K562 (cell line): ENCODE data around the gene CLGN. TPM values are rescaled to one million over a fixed set of nuclear protein-coding genes. Genes with fewer than 3 reads are reported as not detected.

Experiments used
- CBX5 ChIP-seq: IDR thresholded peaks from 2 replicates; pipeline ENCODE4 v1.6.1; 2014; ENCODE audit warnings: low read depth, borderline replicate concordance
- E2F3 ChIP-seq: fragments of 250-450 bp; sonication (Bioruptor Pico); IDR thresholded peaks from 2 replicates; pipeline ENCODE4 v1.4.0; 2020; ENCODE audit warnings: mild to moderate bottlenecking
- E2F6 ChIP-seq, 2 experiments: IDR thresholded peaks; 2 replicates each; pipeline ENCODE4 v1.6.1; 2011; ENCODE audit warnings: borderline replicate concordance in 1 of 2, control low read depth in 1 of 2, low read depth in 1 of 2, low read length in 1 of 2, mild to moderate bottlenecking in 1 of 2, mixed read lengths in 1 of 2, moderate library complexity in 1 of 2; ENCODE audit not compliant: insufficient read depth in 1 of 2, insufficient read length in 1 of 2, poor library complexity in 1 of 2, severe bottlenecking in 1 of 2; ENCODE audit errors: extremely low read depth in 1 of 2
- ELF2 ChIP-seq: fragments of 250-450 bp; sonication (Bioruptor Pico); IDR thresholded peaks from 2 replicates; pipeline ENCODE4 v1.5.0; 2021; ENCODE audit warnings: mild to moderate bottlenecking
- HDGF ChIP-seq: fragments of 450-650 bp; IDR thresholded peaks from 2 replicates; pipeline ENCODE4 v1.6.1; 2016
- MAFG ChIP-seq: fragments of 450-650 bp; conservative IDR thresholded peaks from 2 replicates; pipeline ENCODE4 v1.6.1; 2016; ENCODE audit warnings: missing genetic modification characterization, missing compliant biosample characterization
- MTF1 ChIP-seq: fragments of 250-450 bp; sonication (Bioruptor Pico); IDR thresholded peaks from 2 replicates; pipeline ENCODE4 v1.9.0; 2021; ENCODE audit warnings: moderate library complexity, mild to moderate bottlenecking, inconsistent platforms, borderline replicate concordance
- NCOA2 ChIP-seq, 2 experiments: fragments of 450-650 bp; IDR thresholded peaks; 2 replicates each; pipeline ENCODE4 v1.6.1; 2018; ENCODE audit warnings: mild to moderate bottlenecking in 2 of 2, moderate library complexity in 1 of 2; ENCODE audit not compliant: partially characterized antibody in 2 of 2
- PML ChIP-seq: IDR thresholded peaks from 2 replicates; pipeline ENCODE4 v1.6.1; 2012; ENCODE audit warnings: low read length, inconsistent platforms
- POLR2G ChIP-seq: fragments of 200-400 bp; formaldehyde crosslinking; IDR thresholded peaks from 2 replicates; pipeline ENCODE4 v1.6.1; 2017; ENCODE audit warnings: low read depth, mild to moderate bottlenecking, antibody characterized with exemption, low read length, moderate library complexity
- PYGO2 ChIP-seq: fragments of 450-650 bp; IDR thresholded peaks from 2 replicates; pipeline ENCODE4 v1.6.1; 2016; ENCODE audit warnings: mild to moderate bottlenecking, missing genetic modification characterization, moderate library complexity, missing compliant biosample characterization
- SMAD3 ChIP-seq: fragments of 450-650 bp; formaldehyde crosslinking; conservative IDR thresholded peaks from 2 replicates; pipeline ENCODE4 v1.4.0; 2020; ENCODE audit warnings: mild to moderate bottlenecking
- SRSF1 ChIP-seq: fragments of 200-400 bp; formaldehyde crosslinking; IDR thresholded peaks from 2 replicates; pipeline ENCODE4 v1.6.1; 2017; ENCODE audit warnings: mild to moderate bottlenecking, low read depth, low read length, moderate library complexity
- ZFX ChIP-seq: sonication (generic); formaldehyde crosslinking; IDR thresholded peaks from 2 replicates; pipeline ENCODE4 v1.8.0; 2022; ENCODE audit warnings: mild to moderate bottlenecking, missing genetic modification reagents, moderate library complexity
- ZNF124 ChIP-seq: sonication (generic); formaldehyde crosslinking; IDR thresholded peaks from 2 replicates; pipeline ENCODE4 v1.8.1; 2022; ENCODE audit warnings: missing genetic modification reagents
- ZNF592 ChIP-seq: fragments of 450-650 bp; IDR thresholded peaks from 2 replicates; pipeline ENCODE4 v1.6.1; 2017; ENCODE audit warnings: antibody characterized with exemption, mild to moderate bottlenecking
- polyA plus RNA-seq, 8 experiments: library from polyadenylated mRNA; depleted of rRNA in 4 of 8; stranded (reverse) in 5 of 8; unstranded in 3 of 8; fragments of >200 nt; fragmentation: Nextera tagmentation in 2 of 8; fragmentation: Illumina TruSeq in 1 of 8; extraction: Ambion mirVana in 2 of 8; extraction: Trizol in 1 of 8; gene quantifications; 2 replicates each; pipeline versions ENCODE4 v1.2.1 to v1.2.3, GENCODE V29; 2011 to 2014; ENCODE audit warnings: inconsistent platforms in 1 of 8, missing spikeins in 1 of 8
- total RNA-seq, 7 experiments: library from RNA; depleted of rRNA in 6 of 7; stranded (reverse); fragments of >200 nt in 6 of 7; fragmentation: Illumina TruSeq in 2 of 7; extraction: Trizol in 2 of 7; gene quantifications; 2 replicates each; pipeline versions ENCODE4 v1.2.1 to v1.2.3, GENCODE V29; 2011 to 2021; ENCODE audit warnings: low replicate concordance in 1 of 7

The CLGN gene
- total and polyA plus RNA-seq, 9 of the 15 experiments (the other 6 are each of a cell fraction or from before 2014, with no cell fraction given): 0.22 to 3.6 (median 2.7) TPM

- TF ChIP-seq ZNF592 (no peak), MAFG (tag) (no peak), CBX5 (no peak), MTF1 (CRISPR knock-in tag) (no peak), ZNF124 (CRISPR knock-in tag) (no peak), ELF2 (CRISPR knock-in tag) (no peak), HDGF (no peak), PYGO2 (tag) (no peak), SMAD3 (CRISPR knock-in tag) (no peak), E2F3 (CRISPR knock-in tag) (no peak), POLR2G (no peak), NCOA2 (IDR thresholded peaks at IDR 0.05; ENCODE audit: partially characterized antibody in 2 of 2) (no peak), SRSF1 (no peak), E2F6 (IDR thresholded peaks at IDR 0.05; ENCODE audit: borderline replicate concordance in 1 of 2, extremely low read depth in 1 of 2, insufficient read depth in 1 of 2, insufficient read length in 1 of 2, low read depth in 1 of 2, low read length in 1 of 2, poor library complexity in 1 of 2, severe bottlenecking in 1 of 2) (no peak), ZFX (CRISPR knock-in tag) (no peak), PML (no peak)
Measured at GRCh38 chr4:140450352-140450751, 22.9 kb upstream of the CLGN start (continued).
